Right cardiac atrium (tissue), 5 donors: ENCODE results near the gene LTBP3. TPM values are rescaled to one million over a fixed set of nuclear protein-coding genes. Genes with fewer than 3 reads are reported as not detected.
A peak's percentile ranks its signal among the peaks of the same experiment; 100 is the strongest.

Experiments
- ATAC-seq, 2 donors: fragments of 200-7000 bp; cut with Tn5 transposase; one replicate each; pipeline versions ENCODE4 v1.8.0 to v1.9.1; 2020; ENCODE audit warnings: moderate library complexity in 2 of 2, mild to moderate bottlenecking in 1 of 2
- DNase-seq, 3 donors: peaks; one replicate each; pipeline ENCODE4 v3.0.0-alpha.2; 2020
- H3K27ac ChIP-seq: one replicate; pipeline ENCODE4 v1.5.1; 2013; ENCODE audit warnings: mild to moderate bottlenecking, low read length, control low read depth, moderate library complexity
- H3K27me3 ChIP-seq: one replicate; pipeline ENCODE4 v1.6.1; 2013; ENCODE audit not compliant: control insufficient read depth, insufficient read depth
- H3K4me1 ChIP-seq: one replicate; pipeline ENCODE4 v1.6.1; 2013; ENCODE audit warnings: low read length; ENCODE audit not compliant: control insufficient read depth, insufficient read depth
- H3K4me3 ChIP-seq: one replicate; pipeline ENCODE4 v1.5.1; 2013; ENCODE audit warnings: low read length, control low read depth
- H3K9me3 ChIP-seq: one replicate; pipeline ENCODE4 v1.6.1; 2013; ENCODE audit warnings: low read length; ENCODE audit not compliant: control insufficient read depth
- WGBS: extraction: QIAGEN DNeasy Blood & Tissue Kit; methylation state at CpG from one replicate; pipeline ENCODE4 v1.1.7; 2013; 5-methylcytosine and 5-hydroxymethylcytosine counted together
- intact Hi-C, 4 donors: fragments of 100-400 bp; cut with DNase I; formaldehyde crosslinking; loops; one replicate each; pipeline versions ENCODE4 v1.11.0 to v1.14.0; 2022 to 2023
- polyA plus RNA-seq: library from polyadenylated mRNA; stranded (reverse); fragments of 200-250 nt; gene quantifications from one replicate; pipeline ENCODE4 v1.2.3, GENCODE V29; 2013
- total RNA-seq, 4 donors: library from RNA; stranded (reverse); fragmentation: NEBNext Ultra II Directional; extraction: Animal tissue kit (Norgen Biotek cat#: 25700); gene quantifications; one replicate each; pipeline ENCODE4 v1.2.1, GENCODE V29; 2021
- donor health status: healthy with polysubstance abuse.
- donor health status: DM: no; HTN: yes; CAD: no.
- donor health status: DM: no; HTN: no; CAD: no.
- donor health status: DM: no; HTN: yes; CAD: no; lungs with severe emphysema.
- donor health status: DM: yes; HTN: yes; CAD: no.

The LTBP3 gene
- total and polyA plus RNA-seq, 5 donors: 60.2 to 161 (median 134) TPM

GRCh38 chr11:65502555-65503367 is 55.4 kb downstream of the LTBP3 start:
- peak in 1 of 3 donors; percentile 4 for DNase-seq
- no peaks in the 10 kb centered on the region for H3K4me1 ChIP-seq
- H3K27me3 ChIP-seq: no peaks in the 10 kb centered on the region
- ATAC-seq: no peak
- H3K9me3 ChIP-seq: no peaks in the 10 kb centered on the region
- no peak overlapping the region for H3K27ac ChIP-seq
- intact Hi-C loops: loop anchor here in 1 of 4 donors (5.0 kb wide), 1 partner anchor 75 kb away; no protein-coding TSS in a partner anchor
- WGBS: under 1% methylated on average over 6 of the region's 6 CpGs
- H3K4me3 ChIP-seq: peak overlapping the region; percentile 95

- no peak for ATAC-seq
- Histone ChIP-seq H3K9me3 (no peaks in the 10 kb centered on the region), H3K4me1 (no peaks in the 10 kb centered on the region), H3K27ac (no peak overlapping the region), H3K27me3 (no peaks in the 10 kb centered on the region), H3K4me3 (peak overlapping the region; percentile 95)
- intact Hi-C loops: loop anchor here in 1 of 4 donors (5.0 kb wide), 1 partner anchor 75 kb away; no protein-coding TSS in a partner anchor
- DNase-seq: no peak
These were observed 55.9 kb downstream of the LTBP3 start for GRCh38 chr11:65502274-65502554.

GRCh38 chr11:65501472-65502273 is 56.5 kb downstream of the LTBP3 start:
- peak overlapping the region; percentile 75 for H3K27ac ChIP-seq
- H3K4me3 ChIP-seq: peak overlapping the region; percentile 95
- 0% methylated on average over 3 of the region's 3 CpGs for WGBS
- intact Hi-C loops: loop anchor here in 1 of 4 donors (5.0 kb wide), 1 partner anchor 74 kb away; no protein-coding TSS in a partner anchor
- H3K27me3 ChIP-seq: no peaks in the 10 kb centered on the region
- peak in 1 of 3 donors; percentile 4 for DNase-seq
- H3K4me1 ChIP-seq: peaks cover 2% of the 10 kb centered on the region
- H3K9me3 ChIP-seq: no peaks in the 10 kb centered on the region
- no peak for ATAC-seq

- intact Hi-C loops: loop anchor here in 1 of 4 donors (5.0 kb wide), 1 partner anchor 74 kb away; no protein-coding TSS in a partner anchor
- WGBS: under 1% methylated on average over 2 of the region's 2 CpGs
- Histone ChIP-seq H3K27ac (peak overlapping the region; percentile 75), H3K9me3 (no peaks in the 10 kb centered on the region), H3K27me3 (no peaks in the 10 kb centered on the region), H3K4me3 (peak overlapping the region; percentile 95), H3K4me1 (peaks cover 4% of the 10 kb centered on the region)
- no peak for ATAC-seq
- DNase-seq: no peak
These were observed 57.0 kb downstream of the LTBP3 start for GRCh38 chr11:65501186-65501471.

GRCh38 chr11:65500387-65501185 is 57.6 kb downstream of the LTBP3 start:
- H3K27ac ChIP-seq: peak overlapping the region; percentile 100
- no peaks in the 10 kb centered on the region for H3K27me3 ChIP-seq
- under 1% methylated on average over 20 of the region's 20 CpGs for WGBS
- H3K4me1 ChIP-seq: peaks cover 4% of the 10 kb centered on the region
- no peak for ATAC-seq
- intact Hi-C loops: loop anchor here in 1 of 4 donors (5.0 kb wide), 1 partner anchor 73 kb away; no protein-coding TSS in a partner anchor
- DNase-seq: peak; percentile 46 to 71 (median 69)
- H3K4me3 ChIP-seq: peak overlapping the region; percentile 95
- H3K9me3 ChIP-seq: no peaks in the 10 kb centered on the region

GRCh38 chr11:65499713-65500386 is 58.3 kb downstream of the LTBP3 start:
- no peaks in the 10 kb centered on the region for H3K27me3 ChIP-seq
- peaks cover 4% of the 10 kb centered on the region for H3K4me1 ChIP-seq
- WGBS: 0% methylated on average over 3 of the region's 3 CpGs
- intact Hi-C loops: loop anchor here (2.0 to 5.0 kb wide), 4 partner anchors 73 to 81 kb away; partner anchors contain the start of gene NEAT1 (in 2 of the 4)
- ATAC-seq: no peak
- H3K4me3 ChIP-seq: peak overlapping the region; percentile 95
- no peaks in the 10 kb centered on the region for H3K9me3 ChIP-seq
- H3K27ac ChIP-seq: peak overlapping the region; percentile 100
- DNase-seq: no peak

- WGBS: under 1% methylated on average over 24 of the region's 24 CpGs
- peak; percentile 90 to 96 (median 96) for DNase-seq
- Histone ChIP-seq H3K27ac (peak within 1 kb of the TSS; percentile 100), H3K4me1 (peaks cover 4% of the 10 kb centered on the region), H3K9me3 (no peaks in the 10 kb centered on the region), H3K27me3 (no peaks in the 10 kb centered on the region), H3K4me3 (peak within 1 kb of the TSS; percentile 95)
- ATAC-seq: peak; percentile 25 to 30
- intact Hi-C loops: loop anchor here in 3 of 4 donors (2.0 to 5.0 kb wide), 3 partner anchors 76 to 80 kb away; partner anchors contain the start of gene NEAT1 (in 2 of the 3)
These were observed 59.0 kb downstream of the LTBP3 start, which contains the start of gene MALAT1 for GRCh38 chr11:65498977-65499712. MALAT1 (plus strand) TSS chr11:65499045.

GRCh38 chr11:65498727-65498976 is 59.5 kb downstream of the LTBP3 start:
- peaks cover 8% of the 10 kb centered on the region for H3K4me1 ChIP-seq
- peak overlapping the region; percentile 100 for H3K27ac ChIP-seq
- no peaks in the 10 kb centered on the region for H3K9me3 ChIP-seq
- no peak for DNase-seq
- no peak for ATAC-seq
- WGBS: under 1% methylated on average over 6 of the region's 6 CpGs
- H3K27me3 ChIP-seq: no peaks in the 10 kb centered on the region
- H3K4me3 ChIP-seq: peak overlapping the region; percentile 95
- intact Hi-C loops: loop anchor here in 3 of 4 donors (2.0 to 5.0 kb wide), 3 partner anchors 76 to 80 kb away; partner anchors contain the start of gene NEAT1 (in 2 of the 3)

GRCh38 chr11:65498042-65498726 is 60.0 kb downstream of the LTBP3 start:
- Histone ChIP-seq H3K4me1 (peaks cover 8% of the 10 kb centered on the region), H3K27me3 (no peaks in the 10 kb centered on the region), H3K4me3 (peak overlapping the region; percentile 95), H3K27ac (peak overlapping the region; percentile 100), H3K9me3 (no peaks in the 10 kb centered on the region)
- intact Hi-C loops: loop anchor here in 3 of 4 donors (2.0 to 5.0 kb wide), 3 partner anchors 75 to 79 kb away; partner anchors contain the start of gene NEAT1 (in 2 of the 3)
- DNase-seq (peak; percentile 46 to 75 (median 75)), ATAC-seq (peak in 1 of 2 donors; percentile 21)
- 2% methylated on average over 24 of the region's 24 CpGs for WGBS
